HepG2 (cell line): Measurements from ENCODE around the gene CAMK1D. TPM values are rescaled to one million over a fixed set of nuclear protein-coding genes. Genes with fewer than 3 reads are reported as not detected.

Source experiments
- AFF4 ChIP-seq: sonication (generic); formaldehyde crosslinking; IDR thresholded peaks from 2 replicates; pipeline ENCODE4 v1.4.0; 2020; ENCODE audit warnings: missing genetic modification reagents
- ASH2L ChIP-seq: fragments of 300-600, 200-600 bp; sonication (generic); IDR thresholded peaks from 2 replicates; pipeline ENCODE4 v1.7.0; 2017; ENCODE audit warnings: low read depth, mild to moderate bottlenecking, moderate library complexity, mixed read lengths, low read length; ENCODE audit not compliant: insufficient read length
- CEBPB ChIP-seq: IDR thresholded peaks from 2 replicates; pipeline ENCODE4 v1.6.1; 2011; ENCODE audit warnings: low read depth, low read length, improper control_type of control experiment, borderline replicate concordance
- EHMT2 ChIP-seq: fragments of 200-600 bp; sonication (generic); IDR thresholded peaks from 2 replicates; pipeline ENCODE4 v1.7.0; 2017; ENCODE audit warnings: antibody characterized with exemption, low read depth, low read length, borderline replicate concordance
- ETS1 ChIP-seq: sonication (generic); formaldehyde crosslinking; IDR thresholded peaks from 2 replicates; pipeline ENCODE4 v1.4.0; 2020; ENCODE audit warnings: missing genetic modification reagents
- HES4 ChIP-seq: sonication (generic); formaldehyde crosslinking; IDR thresholded peaks from 2 replicates; pipeline ENCODE4 v1.9.0; 2021; ENCODE audit warnings: mild to moderate bottlenecking, missing genetic modification reagents, borderline replicate concordance
- HNF4A ChIP-seq: sonication (generic); formaldehyde crosslinking; IDR thresholded peaks from 2 replicates; pipeline ENCODE4 v1.4.0; 2020; ENCODE audit warnings: missing genetic modification reagents
- KDM5B ChIP-seq: sonication (generic); formaldehyde crosslinking; IDR thresholded peaks from 2 replicates; pipeline ENCODE4 v1.4.0; 2020; ENCODE audit warnings: missing genetic modification reagents, mild to moderate bottlenecking, borderline replicate concordance
- MTF2 ChIP-seq: sonication (generic); formaldehyde crosslinking; IDR thresholded peaks from 2 replicates; pipeline ENCODE4 v1.5.0; 2020; ENCODE audit warnings: missing genetic modification reagents, borderline replicate concordance
- NFKB2 ChIP-seq: sonication (generic); formaldehyde crosslinking; IDR thresholded peaks from 2 replicates; pipeline ENCODE4 v1.4.0; 2020; ENCODE audit warnings: missing genetic modification reagents, borderline replicate concordance
- PHF21A ChIP-seq: sonication (generic); formaldehyde crosslinking; IDR thresholded peaks from 2 replicates; pipeline ENCODE4 v1.5.0; 2020; ENCODE audit warnings: mild to moderate bottlenecking, missing genetic modification reagents
- PITX1 ChIP-seq: sonication (generic); formaldehyde crosslinking; IDR thresholded peaks from 2 replicates; pipeline ENCODE4 v1.5.1; 2020; ENCODE audit warnings: mild to moderate bottlenecking, missing genetic modification reagents
- RBM22 ChIP-seq: fragments of 200-400 bp; formaldehyde crosslinking; optimal IDR thresholded peaks from 2 replicates; pipeline ENCODE3; 2017; ENCODE audit warnings: mild to moderate bottlenecking, low read length, moderate library complexity
- RXRA ChIP-seq: sonication (generic); formaldehyde crosslinking; IDR thresholded peaks from 2 replicates; pipeline ENCODE4 v1.5.1; 2020; ENCODE audit warnings: missing genetic modification reagents
- SKI ChIP-seq: fragments of 450-650 bp; IDR thresholded peaks from one replicate; pipeline ENCODE4 v1.6.1; 2018; ENCODE audit warnings: mild to moderate bottlenecking; ENCODE audit not compliant: partially characterized antibody
- SOX6 ChIP-seq, 2 experiments: fragments of 450-650 bp in 1 of 2; sonication (generic) in 1 of 2; formaldehyde crosslinking in 1 of 2; IDR thresholded peaks; 2 replicates each; pipeline versions ENCODE4 v1.4.0 to v1.6.1; 2017 to 2020; ENCODE audit warnings: antibody characterized with exemption in 1 of 2, mild to moderate bottlenecking in 1 of 2, missing genetic modification reagents in 1 of 2
- ZNF354B ChIP-seq: sonication (generic); formaldehyde crosslinking; IDR thresholded peaks from 2 replicates; pipeline ENCODE4 v1.8.0; 2022; ENCODE audit warnings: mild to moderate bottlenecking, missing genetic modification reagents
- ZNF615 ChIP-seq: sonication (generic); formaldehyde crosslinking; IDR thresholded peaks from 2 replicates; pipeline ENCODE4 v1.5.0; 2020; ENCODE audit warnings: mild to moderate bottlenecking, missing genetic modification reagents, borderline replicate concordance
- ZNF616 ChIP-seq: sonication (generic); formaldehyde crosslinking; IDR thresholded peaks from 2 replicates; pipeline ENCODE4 v1.5.0; 2020; ENCODE audit warnings: low read depth, mild to moderate bottlenecking, missing genetic modification reagents
- ZNF777 ChIP-seq: sonication (generic); formaldehyde crosslinking; IDR thresholded peaks from 2 replicates; pipeline ENCODE4 v1.4.0; 2020; ENCODE audit warnings: missing genetic modification reagents
- polyA plus RNA-seq, 8 experiments: library from polyadenylated mRNA; depleted of rRNA in 3 of 8; stranded (reverse) in 7 of 8; unstranded in 1 of 8; fragments of >200 nt; fragmentation: Illumina TruSeq in 4 of 8; extraction: Trizol in 4 of 8; gene quantifications; 2 replicates each; pipeline versions ENCODE4 v1.2.1 to v1.2.3, GENCODE V29; 2011 to 2016; ENCODE audit warnings: low read depth in 4 of 8, missing spikeins in 1 of 8, mixed read lengths in 1 of 8; ENCODE audit not compliant: insufficient read depth in 1 of 8
- total RNA-seq, 5 experiments: library from RNA; depleted of rRNA; stranded (reverse); fragments of >200 nt; fragmentation: Illumina TruSeq; extraction: Trizol; gene quantifications; 2 replicates each; pipeline ENCODE4 v1.2.3, GENCODE V29; 2016; ENCODE audit warnings: low read depth in 1 of 5

CAMK1D gene
- total and polyA plus RNA-seq, 2 of the 13 experiments (the other 11 are each of a cell fraction or from before 2014, with no cell fraction given), result under 0.01 TPM; not detected in 1

- TF ChIP-seq NFKB2 (CRISPR knock-in tag), result 0 out of 2 replicates have a peak, but pooled peaks have one; percentile 26
- TF ChIP-seq HNF4A (CRISPR knock-in tag), result peak; percentile 29; the same call in 1 of the 2 replicates
- TF ChIP-seq MTF2, result peak; percentile 80; the same call in 1 of the 2 replicates
- TF ChIP-seq ZNF616 (CRISPR knock-in tag), result no peak
- TF ChIP-seq ZNF354B (CRISPR knock-in tag), result no peak
- TF ChIP-seq SOX6 (IDR thresholded peaks at IDR 0.05), result no peak
- 0 out of 2 replicates have a peak, but pooled peaks have one; percentile 14 for TF ChIP-seq SOX6 (CRISPR knock-in tag; IDR thresholded peaks at IDR 0.05)
- TF ChIP-seq AFF4 (CRISPR knock-in tag), result no peak
- no peak for TF ChIP-seq HES4
- 0 out of 2 replicates have a peak, but pooled peaks have one; percentile 45 for TF ChIP-seq KDM5B (CRISPR knock-in tag)
- 0 out of 2 replicates have a peak, but pooled peaks have one; percentile 13 for TF ChIP-seq ZNF777
- TF ChIP-seq CEBPB, result no peak
- no peak for TF ChIP-seq ZNF615 (CRISPR knock-in tag)
- TF ChIP-seq ETS1 (CRISPR knock-in tag), result no peak
- no peak for TF ChIP-seq ASH2L
- no peak for TF ChIP-seq RBM22
- TF ChIP-seq PITX1 (CRISPR knock-in tag), result no peak
- no peak for TF ChIP-seq PHF21A (CRISPR knock-in tag)
- TF ChIP-seq RXRA (CRISPR knock-in tag), result no peak
- no peak for TF ChIP-seq EHMT2
- TF ChIP-seq SKI, result no peak
Observed at GRCh38 chr10:12350167-12350872, 973 bp downstream of the CAMK1D start (continued).
